Peyer's patch (tissue), 4 donors: ENCODE results near the gene LAMC3. TPM values are rescaled to one million over a fixed set of nuclear protein-coding genes. Genes with fewer than 3 reads are reported as not detected.

Experiments
- DNase-seq, 3 donors: peaks; one replicate each; pipeline ENCODE4 v3.0.0-alpha.2; 2017 to 2019
- H3K27ac ChIP-seq, 4 donors: fragments of 200-600 bp; sonication (generic); one replicate each; pipeline ENCODE4 v1.5.1; 2016 to 2019
- H3K27me3 ChIP-seq, 2 donors: fragments of 200-600 bp; sonication (generic); one replicate each; pipeline ENCODE4 v1.5.1; 2019
- H3K36me3 ChIP-seq, 3 donors: fragments of 200-600 bp; sonication (generic); one replicate each; pipeline ENCODE4 v1.5.1; 2016 to 2019
- H3K4me1 ChIP-seq, 4 donors: fragments of 200-600 bp; sonication (generic); one replicate each; pipeline ENCODE4 v1.5.1; 2016 to 2019
- H3K4me3 ChIP-seq, 4 donors: fragments of 200-600 bp; sonication (generic); 1 replicate in 3 of 4; 2 replicates in 1 of 4; pipeline ENCODE4 v1.5.1; 2016 to 2019; ENCODE audit warnings: mild to moderate bottlenecking in 1 of 4
- H3K9me3 ChIP-seq, 4 donors: fragments of 200-600 bp; sonication (generic); one replicate each; pipeline ENCODE4 v1.5.1; 2016 to 2019; ENCODE audit warnings: mild to moderate bottlenecking in 1 of 4
- CTCF ChIP-seq, 6 experiments: fragments of 450-650 bp in 4 of 6; fragments of 200-600 bp in 2 of 6; sonication (generic) in 1 of 6; IDR thresholded peaks; one replicate each; pipeline ENCODE4 v1.5.1; 2017 to 2019; ENCODE audit warnings: antibody characterized with exemption in 6 of 6, mild to moderate bottlenecking in 3 of 6, moderate library complexity in 1 of 6
- POLR2A ChIP-seq, 2 donors: fragments of 450-650 bp; IDR thresholded peaks; one replicate each; pipeline ENCODE4 v1.5.1; 2017; ENCODE audit warnings: antibody characterized with exemption in 2 of 2, mild to moderate bottlenecking in 2 of 2, moderate library complexity in 2 of 2
- small RNA-seq, 2 donors: library from RNA; depleted of rRNA; stranded (forward); fragments of <200 nt; gene quantifications; one replicate each; pipeline ENCODE3, GENCODE V24; 2016
- total RNA-seq, 4 donors: library from RNA; depleted of rRNA; stranded (reverse); fragments of >200 nt; gene quantifications; one replicate each; pipeline ENCODE4 v1.1.0, GENCODE V29; 2016

The LAMC3 gene
- total RNA-seq, 4 donors from 2014 or later = 1.6 to 4.1 (median 3.9) TPM; not detected in 1

GRCh38 chr9:131140550-131140949 lies 131.6 kb downstream of the LAMC3 start:
- TF ChIP-seq POLR2A (IDR thresholded peaks at IDR 0.05) = no peak
- no peak for TF ChIP-seq CTCF (IDR thresholded peaks at IDR 0.05)
- H3K27ac ChIP-seq = no peak overlapping the region
- H3K4me1 ChIP-seq = no peaks in the 10 kb centered on the region
- H3K4me3 ChIP-seq = no peak overlapping the region
- no peak for DNase-seq
- H3K36me3 ChIP-seq = peaks cover 0 to 89% (median 3%) of the 10 kb centered on the region in 3 donors
- no peaks in the 10 kb centered on the region for H3K9me3 ChIP-seq
- H3K27me3 ChIP-seq = no peaks in the 10 kb centered on the region

GRCh38 chr9:131142160-131142559 lies 133.2 kb downstream of the LAMC3 start:
- no peak overlapping the region for H3K27ac ChIP-seq
- no peaks in the 10 kb centered on the region for H3K9me3 ChIP-seq
- H3K4me3 ChIP-seq = no peak overlapping the region
- no peaks in the 10 kb centered on the region for H3K27me3 ChIP-seq
- H3K36me3 ChIP-seq = peaks cover 0 to 89% (median 0%) of the 10 kb centered on the region in 3 donors
- no peaks in the 10 kb centered on the region for H3K4me1 ChIP-seq
- DNase-seq = no peak
- TF ChIP-seq POLR2A (IDR thresholded peaks at IDR 0.05) (no peak), CTCF (IDR thresholded peaks at IDR 0.05) (no peak)

Small RNA genes lying within 50 kb of the gene (small RNA-seq; reads per million reads assigned to genes)
- gene RF00322 (0 reads per million in 2 donors), gene RNU6-881P (0 reads per million in 2 donors)

Other genes starting within 250 kb of the LAMC3 start
- gene ABL1, start 173.9 kb upstream of the LAMC3 start, total RNA-seq = 10 to 100 TPM; 43.6 to 85.8 (median 67.4) TPM
- gene QRFP, start 112.4 kb upstream of the LAMC3 start, total RNA-seq = not detected
- gene FIBCD1, start 69.9 kb upstream of the LAMC3 start, total RNA-seq = 1 to 10 TPM in 1 of 4 donors, not detected in 3; 3.3 TPM
- 10 to 100 TPM in 1 of 4 donors, 1 to 10 TPM in 3; 1.5 to 10.7 (median 2.8) TPM for gene AIF1L, start 87.4 kb downstream of the LAMC3 start, total RNA-seq
- 100 to 1,000 TPM in 2 of 4 donors, 10 to 100 TPM in 2; 48.2 to 159 (median 88.2) TPM for gene NUP214, start 116.4 kb downstream of the LAMC3 start, total RNA-seq